NCI-H748 treated with DMSO at 0.1 percent for 48 hours (cell line): Measurements from ENCODE around the gene PLEKHG1.

ENCODE experiments used
- DNase-seq: peaks from one replicate; lab custom pipeline; 2025; lab: John Stamatoyannopoulos, UW

The PLEKHG1 gene

GRCh38 chr6:150640556-150641209 lies 41.0 kb downstream of the PLEKHG1 start:
- no peak for DNase-seq

GRCh38 chr6:150641398-150642139 lies 41.9 kb downstream of the PLEKHG1 start:
- no peak for DNase-seq

- no peak for DNase-seq
Observed at GRCh38 chr6:150646228-150646627, 46.5 kb downstream of the PLEKHG1 start.

GRCh38 chr6:150647051-150647450 lies 47.4 kb downstream of the PLEKHG1 start:
- DNase-seq: no peak
